HG02981 (cell line): ENCODE data around the gene LRP1-AS.

Experiments
- ATAC-seq: cut with Tn5 transposase; IDR thresholded peaks from one replicate; pipeline ENCODE4 v1.9.1; 2021; ENCODE audit warnings: mild to moderate bottlenecking, moderate library complexity; ENCODE audit not compliant: unreplicated experiment

LRP1-AS gene

GRCh38 chr12:57160741-57161140 lies 13.3 kb upstream of the LRP1-AS start:
- no peak for ATAC-seq

DNA sequence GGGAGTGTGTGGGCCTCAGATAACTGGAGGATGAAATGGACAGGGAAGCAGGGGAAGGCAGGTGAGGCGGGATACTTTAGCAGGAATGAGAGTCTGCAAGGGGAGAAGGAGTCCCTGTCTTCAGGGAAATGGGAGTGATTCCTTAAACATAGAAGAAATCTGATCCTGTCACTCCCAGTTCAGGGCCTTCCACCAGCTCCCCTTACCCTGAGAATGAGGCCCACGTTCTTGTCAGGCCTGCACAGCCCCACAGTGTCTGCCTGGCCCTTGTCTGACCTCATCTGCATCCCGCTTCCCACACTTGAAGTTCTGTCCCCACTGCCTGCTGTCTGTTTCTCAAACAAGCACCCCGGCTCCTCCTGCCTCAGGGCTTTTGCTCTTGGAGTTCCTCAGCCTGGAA lies 12.6 kb upstream of the LRP1-AS start:
- ATAC-seq, result no peak

- no peak for ATAC-seq
These were observed 11.9 kb upstream of the LRP1-AS start for GRCh38 chr12:57159311-57159710.

- ATAC-seq, result no peak
These were observed 11.2 kb upstream of the LRP1-AS start for GRCh38 chr12:57158665-57159064.

- no peak for ATAC-seq
These were observed 10.8 kb upstream of the LRP1-AS start for GRCh38 chr12:57158186-57158585.

- ATAC-seq, result no peak
These were observed 10.3 kb upstream of the LRP1-AS start for GRCh38 chr12:57157588-57158173.

DNA sequence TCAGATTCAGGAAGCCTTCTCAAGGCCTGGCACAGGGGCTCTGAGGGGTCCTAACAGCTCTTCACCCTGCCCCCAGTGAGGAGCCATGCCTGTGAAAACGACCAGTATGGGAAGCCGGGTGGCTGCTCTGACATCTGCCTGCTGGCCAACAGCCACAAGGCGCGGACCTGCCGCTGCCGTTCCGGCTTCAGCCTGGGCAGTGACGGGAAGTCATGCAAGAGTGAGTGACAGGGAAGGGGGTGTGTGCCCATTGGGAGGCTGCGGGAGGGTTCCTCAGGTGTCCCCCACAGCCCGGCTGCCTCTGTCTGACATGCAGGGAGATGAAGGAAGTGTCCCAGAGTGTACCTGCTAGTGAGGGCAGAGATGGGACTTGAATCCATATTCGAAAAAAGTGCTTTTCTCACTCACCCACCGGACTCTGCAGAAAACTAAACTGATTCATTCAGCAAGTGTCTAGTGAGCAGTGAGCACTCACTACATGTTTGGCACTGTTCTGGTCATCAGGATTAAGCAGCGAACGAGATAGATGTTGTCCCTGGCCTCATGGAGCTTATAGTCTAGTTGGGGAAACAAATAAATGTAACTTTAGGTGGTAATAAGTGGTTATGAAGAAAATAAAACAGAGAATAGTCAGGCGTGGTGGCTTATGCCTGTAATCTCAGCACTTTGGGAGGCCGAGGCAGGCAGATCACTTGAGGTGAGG lies 9.4 kb upstream of the LRP1-AS start:
- ATAC-seq, result no peak

DNA sequence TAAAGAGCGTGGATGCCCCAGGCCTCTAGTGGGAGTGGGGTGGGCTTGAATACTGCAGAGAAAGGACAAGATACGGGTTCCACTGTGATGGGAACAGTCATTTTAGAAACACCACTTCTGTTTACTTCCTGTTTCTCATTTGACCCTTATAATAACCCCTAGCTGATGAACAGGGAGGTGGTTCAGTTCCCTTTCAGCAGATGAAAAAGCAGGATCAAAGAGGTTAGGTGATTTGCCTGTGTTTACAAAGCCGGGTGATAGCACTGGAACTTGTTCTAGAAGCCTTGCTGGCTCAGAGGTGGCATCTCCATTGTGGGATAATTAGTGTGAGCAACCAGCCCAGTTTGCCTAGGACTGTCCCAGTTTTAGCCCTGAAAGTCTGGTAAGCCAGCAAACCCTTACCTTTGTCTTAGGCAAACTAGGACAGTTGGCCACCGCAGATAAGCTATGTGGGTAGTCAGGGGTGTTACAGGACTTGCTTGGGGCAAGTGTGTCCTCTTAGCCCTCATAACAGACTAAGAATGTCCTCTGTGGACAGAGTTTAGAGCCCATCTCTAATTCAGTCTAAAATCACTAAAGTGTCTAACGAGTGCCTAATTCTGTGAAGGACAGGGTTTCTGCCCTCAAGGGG lies 7.5 kb upstream of the LRP1-AS start:
- ATAC-seq, result no peak

DNA sequence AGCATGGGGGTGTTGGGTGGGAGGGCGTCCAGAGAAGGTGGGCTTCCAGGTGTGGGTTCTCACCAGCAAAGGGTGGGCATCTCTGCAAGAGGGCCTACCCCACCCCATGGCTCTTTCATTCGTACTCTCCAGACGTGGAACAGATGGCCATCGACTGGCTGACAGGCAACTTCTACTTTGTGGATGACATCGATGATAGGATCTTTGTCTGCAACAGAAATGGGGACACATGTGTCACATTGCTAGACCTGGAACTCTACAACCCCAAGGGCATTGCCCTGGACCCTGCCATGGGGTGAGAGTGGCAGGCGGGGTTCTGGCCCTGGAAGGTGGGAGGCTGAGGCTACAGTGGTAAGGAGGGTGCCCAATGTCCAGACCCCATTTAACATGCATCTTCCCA lies 6.7 kb upstream of the LRP1-AS start:
- no peak for ATAC-seq

DNA sequence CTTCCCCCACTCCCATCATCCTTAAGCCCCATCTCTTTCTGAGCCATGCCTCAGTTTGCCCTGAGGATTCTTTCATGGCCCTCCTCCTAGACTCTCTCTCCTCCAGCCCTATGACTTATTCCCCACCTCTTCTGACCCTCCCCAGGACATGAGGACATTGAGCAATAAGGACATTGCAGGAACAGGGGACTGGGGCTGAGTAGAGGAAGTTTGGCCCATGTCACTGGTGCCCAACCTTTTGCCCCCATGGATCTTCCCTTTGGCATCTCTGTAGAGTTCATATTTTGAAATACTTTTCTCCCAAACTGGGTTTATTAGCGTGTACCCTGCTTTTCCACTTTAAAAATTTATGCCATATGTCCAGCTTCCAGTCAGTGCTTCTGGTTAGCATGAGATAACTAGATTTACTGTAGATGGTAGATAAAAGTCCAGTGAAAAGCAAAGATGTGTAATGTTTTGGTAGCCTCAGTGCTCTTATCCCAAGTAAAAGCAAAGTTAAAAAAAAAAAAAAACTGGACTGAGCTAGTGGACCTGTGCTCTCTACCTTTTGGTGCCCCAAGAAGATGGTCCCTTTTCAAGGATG lies 6.1 kb upstream of the LRP1-AS start:
- no peak for ATAC-seq

DNA sequence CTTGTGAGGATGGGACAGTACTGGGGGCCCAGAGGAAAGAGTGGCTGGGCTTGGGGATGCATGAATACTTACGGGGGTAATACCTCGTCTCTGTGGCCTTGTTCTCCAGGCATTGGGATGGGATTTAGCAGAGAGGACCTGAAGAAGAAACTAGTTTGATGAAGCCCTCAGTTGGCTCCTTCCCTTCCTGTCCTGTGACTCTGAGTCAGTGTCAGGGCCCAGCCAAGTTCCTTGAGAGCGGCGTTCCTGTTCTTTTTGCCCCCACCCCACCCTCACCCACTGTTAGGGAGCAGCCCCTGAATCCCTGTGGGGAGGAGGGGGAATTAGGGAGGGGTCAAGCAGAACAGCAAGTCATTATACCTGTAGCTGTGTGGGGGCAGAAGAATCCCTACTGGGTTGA lies 5.2 kb upstream of the LRP1-AS start:
- no peak for ATAC-seq

GRCh38 chr12:57151741-57152630 lies 4.6 kb upstream of the LRP1-AS start:
- no peak for ATAC-seq

DNA sequence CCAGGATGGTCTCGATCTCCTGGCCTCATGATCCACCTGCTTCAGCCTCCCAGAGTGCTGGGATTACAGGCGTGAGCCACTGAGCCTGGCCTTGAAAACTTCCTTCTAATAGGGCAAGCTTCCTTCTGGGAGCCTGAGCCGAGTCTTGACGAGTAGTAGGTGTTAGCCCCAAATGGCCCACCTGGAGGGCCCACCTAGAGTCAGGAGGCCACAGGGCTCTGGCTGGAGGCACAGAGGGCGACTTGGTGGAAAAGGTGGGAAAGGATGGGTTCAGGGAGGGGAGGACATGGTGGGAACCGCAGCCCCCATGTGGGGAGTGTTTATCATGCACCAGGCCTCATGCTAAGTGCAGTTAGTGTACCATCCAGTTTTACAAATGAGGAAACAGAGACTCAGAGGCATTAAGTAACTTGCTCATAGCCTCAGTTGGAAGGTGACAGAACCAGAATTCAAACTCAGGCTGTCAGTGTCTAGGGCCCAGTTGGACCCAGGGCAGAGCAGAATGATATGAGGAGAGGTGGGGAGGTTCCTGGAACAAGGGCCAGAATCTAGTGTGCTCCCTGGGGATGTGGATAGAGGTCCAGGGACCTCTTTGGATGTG lies 3.1 kb upstream of the LRP1-AS start:
- ATAC-seq, result no peak

DNA sequence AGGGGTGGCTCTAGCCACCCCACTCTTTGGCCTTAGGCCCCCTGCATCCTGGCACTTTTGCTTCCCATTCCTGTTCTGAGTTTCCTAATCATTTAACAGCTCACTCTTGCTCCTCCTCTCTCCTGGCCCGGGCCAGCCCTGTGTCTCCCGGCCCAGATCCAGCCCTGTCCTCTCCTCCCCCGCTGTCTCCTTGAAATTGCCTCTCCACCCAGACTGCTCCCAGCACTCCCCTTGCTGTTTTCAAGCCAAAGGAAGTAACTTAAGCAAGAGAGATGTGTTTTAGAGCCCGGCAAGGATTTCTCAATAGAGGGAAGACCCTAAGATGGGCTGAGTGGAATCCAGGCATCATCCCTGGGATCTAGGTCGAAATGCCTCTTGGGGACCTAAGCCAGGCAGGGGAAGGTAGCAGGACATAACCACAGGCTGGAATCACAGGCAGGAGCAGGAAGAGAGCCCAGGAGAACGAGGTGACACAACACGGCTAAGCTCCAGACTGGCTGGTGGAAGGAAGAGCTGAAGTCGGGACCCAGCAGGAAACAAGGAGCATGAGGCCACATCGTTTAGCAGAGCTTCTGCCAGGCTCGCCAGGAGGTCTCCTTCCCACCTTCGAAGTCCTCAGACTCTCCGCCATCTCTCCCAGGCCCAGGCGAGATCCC lies 2.0 kb upstream of the LRP1-AS start:
- no peak for ATAC-seq

GRCh38 chr12:57148469-57149244 lies 1.2 kb upstream of the LRP1-AS start:
- no peak for ATAC-seq

- ATAC-seq, result no peak
These were observed 1.3 kb downstream of the LRP1-AS start for GRCh38 chr12:57146092-57146491.

GRCh38 chr12:57145460-57146059 lies 1.9 kb downstream of the LRP1-AS start:
- ATAC-seq, result no peak

- no peak for ATAC-seq
These were observed 4.0 kb downstream of the LRP1-AS start for GRCh38 chr12:57143454-57143853.

- no peak for ATAC-seq
These were observed 4.7 kb downstream of the LRP1-AS start for GRCh38 chr12:57142727-57143126.
